ENCODE data around the gene CERS1.
A peak's percentile ranks its signal among the peaks of the same experiment; 100 is the strongest.

The CERS1 gene

GRCh38 chr19:18869023-18869618 lies 26.8 kb downstream of the CERS1 start:
- DNase-seq = no peak

GRCh38 chr19:18868380-18869022 lies 27.5 kb downstream of the CERS1 start:
- DNase-seq = no peak

GRCh38 chr19:18867751-18868150 lies 28.2 kb downstream of the CERS1 start:
- DNase-seq = no peak

- DNase-seq = no peak
Measured at GRCh38 chr19:18867199-18867598, 28.8 kb downstream of the CERS1 start.

GRCh38 chr19:18866800-18867123 lies 29.2 kb downstream of the CERS1 start:
- DNase-seq = no peak

GRCh38 chr19:18865973-18866799 lies 29.8 kb downstream of the CERS1 start:
- peak; percentile 84 for DNase-seq

- DNase-seq = no peak
Measured at GRCh38 chr19:18865106-18865972, 30.6 kb downstream of the CERS1 start.

GRCh38 chr19:18863843-18864362 lies 32.1 kb downstream of the CERS1 start:
- DNase-seq = no peak

- no peak for DNase-seq
Measured at GRCh38 chr19:18862976-18863842, 32.7 kb downstream of the CERS1 start.

GRCh38 chr19:18861917-18862316 lies 34.0 kb downstream of the CERS1 start:
- DNase-seq = no peak

GRCh38 chr19:18861235-18861634 lies 34.7 kb downstream of the CERS1 start:
- DNase-seq = no peak

GRCh38 chr19:18860725-18861124 lies 35.2 kb downstream of the CERS1 start:
- DNase-seq = no peak

- DNase-seq = no peak
Measured at GRCh38 chr19:18860302-18860700, 35.7 kb downstream of the CERS1 start.

GRCh38 chr19:18859676-18860301 lies 36.2 kb downstream of the CERS1 start:
- no peak for DNase-seq

GRCh38 chr19:18858906-18859646 lies 36.9 kb downstream of the CERS1 start:
- DNase-seq = no peak

- DNase-seq = no peak
Measured at GRCh38 chr19:18857223-18857622, 38.7 kb downstream of the CERS1 start.

GRCh38 chr19:18856385-18857126 lies 39.4 kb downstream of the CERS1 start:
- no peak for DNase-seq

- DNase-seq = no peak
Measured at GRCh38 chr19:18855647-18856384, 40.1 kb downstream of the CERS1 start.

GRCh38 chr19:18854982-18855381 lies 41.0 kb downstream of the CERS1 start:
- DNase-seq = no peak
